ENCODE measurements around the gene FAM149A.
A peak's percentile ranks its signal among the peaks of the same experiment; 100 is the strongest.

FAM149A gene

DNA sequence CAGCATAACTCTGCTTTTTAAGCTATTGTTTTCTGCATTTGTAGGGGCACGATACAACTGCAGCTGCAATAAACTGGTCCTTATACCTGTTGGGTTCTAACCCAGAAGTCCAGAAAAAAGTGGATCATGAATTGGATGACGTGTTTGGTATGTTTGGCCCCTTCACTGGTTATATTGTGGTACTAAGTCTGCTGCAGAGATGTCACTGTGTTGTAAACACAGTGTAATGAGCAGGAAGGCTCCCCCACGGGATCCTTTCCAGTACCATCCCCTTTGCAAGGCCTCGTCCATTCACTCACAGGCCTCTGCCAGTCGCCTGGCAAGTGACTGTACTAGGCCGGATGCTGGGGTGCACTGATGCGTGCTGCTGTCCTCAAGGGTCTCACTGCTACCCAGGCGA, 100.7 kb downstream of the FAM149A start:
- TF ChIP-seq CSDC2 (CRISPR knock-in tag; IDR thresholded peaks at IDR 0.05) = no peak
- no peak for TF ChIP-seq OSR1 (CRISPR knock-in tag; IDR thresholded peaks at IDR 0.05)
- no peak for TF ChIP-seq TCF4 (CRISPR knock-in tag; IDR thresholded peaks at IDR 0.05; ENCODE audit: borderline replicate concordance)
- TF ChIP-seq ZFP30 (CRISPR knock-in tag; IDR thresholded peaks at IDR 0.05) = no peak
- TF ChIP-seq, protein P1, sequence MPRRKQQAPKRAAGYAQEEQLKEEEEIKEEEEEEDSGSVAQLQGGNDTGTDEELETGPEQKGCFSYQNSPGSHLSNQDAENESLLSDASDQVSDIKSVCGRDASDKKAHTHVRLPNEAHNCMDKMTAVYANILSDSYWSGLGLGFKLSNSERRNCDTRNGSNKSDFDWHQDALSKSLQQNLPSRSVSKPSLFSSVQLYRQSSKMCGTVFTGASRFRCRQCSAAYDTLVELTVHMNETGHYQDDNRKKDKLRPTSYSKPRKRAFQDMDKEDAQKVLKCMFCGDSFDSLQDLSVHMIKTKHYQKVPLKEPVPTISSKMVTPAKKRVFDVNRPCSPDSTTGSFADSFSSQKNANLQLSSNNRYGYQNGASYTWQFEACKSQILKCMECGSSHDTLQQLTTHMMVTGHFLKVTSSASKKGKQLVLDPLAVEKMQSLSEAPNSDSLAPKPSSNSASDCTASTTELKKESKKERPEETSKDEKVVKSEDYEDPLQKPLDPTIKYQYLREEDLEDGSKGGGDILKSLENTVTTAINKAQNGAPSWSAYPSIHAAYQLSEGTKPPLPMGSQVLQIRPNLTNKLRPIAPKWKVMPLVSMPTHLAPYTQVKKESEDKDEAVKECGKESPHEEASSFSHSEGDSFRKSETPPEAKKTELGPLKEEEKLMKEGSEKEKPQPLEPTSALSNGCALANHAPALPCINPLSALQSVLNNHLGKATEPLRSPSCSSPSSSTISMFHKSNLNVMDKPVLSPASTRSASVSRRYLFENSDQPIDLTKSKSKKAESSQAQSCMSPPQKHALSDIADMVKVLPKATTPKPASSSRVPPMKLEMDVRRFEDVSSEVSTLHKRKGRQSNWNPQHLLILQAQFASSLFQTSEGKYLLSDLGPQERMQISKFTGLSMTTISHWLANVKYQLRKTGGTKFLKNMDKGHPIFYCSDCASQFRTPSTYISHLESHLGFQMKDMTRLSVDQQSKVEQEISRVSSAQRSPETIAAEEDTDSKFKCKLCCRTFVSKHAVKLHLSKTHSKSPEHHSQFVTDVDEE (CRISPR knock-in tag; IDR thresholded peaks at IDR 0.05) = no peak
- TF ChIP-seq, protein P2, sequence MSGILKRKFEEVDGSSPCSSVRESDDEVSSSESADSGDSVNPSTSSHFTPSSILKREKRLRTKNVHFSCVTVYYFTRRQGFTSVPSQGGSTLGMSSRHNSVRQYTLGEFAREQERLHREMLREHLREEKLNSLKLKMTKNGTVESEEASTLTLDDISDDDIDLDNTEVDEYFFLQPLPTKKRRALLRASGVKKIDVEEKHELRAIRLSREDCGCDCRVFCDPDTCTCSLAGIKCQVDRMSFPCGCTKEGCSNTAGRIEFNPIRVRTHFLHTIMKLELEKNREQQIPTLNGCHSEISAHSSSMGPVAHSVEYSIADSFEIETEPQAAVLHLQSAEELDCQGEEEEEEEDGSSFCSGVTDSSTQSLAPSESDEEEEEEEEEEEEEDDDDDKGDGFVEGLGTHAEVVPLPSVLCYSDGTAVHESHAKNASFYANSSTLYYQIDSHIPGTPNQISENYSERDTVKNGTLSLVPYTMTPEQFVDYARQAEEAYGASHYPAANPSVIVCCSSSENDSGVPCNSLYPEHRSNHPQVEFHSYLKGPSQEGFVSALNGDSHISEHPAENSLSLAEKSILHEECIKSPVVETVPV (CRISPR knock-in tag; IDR thresholded peaks at IDR 0.05) = no peak
- TF ChIP-seq, protein P3, sequence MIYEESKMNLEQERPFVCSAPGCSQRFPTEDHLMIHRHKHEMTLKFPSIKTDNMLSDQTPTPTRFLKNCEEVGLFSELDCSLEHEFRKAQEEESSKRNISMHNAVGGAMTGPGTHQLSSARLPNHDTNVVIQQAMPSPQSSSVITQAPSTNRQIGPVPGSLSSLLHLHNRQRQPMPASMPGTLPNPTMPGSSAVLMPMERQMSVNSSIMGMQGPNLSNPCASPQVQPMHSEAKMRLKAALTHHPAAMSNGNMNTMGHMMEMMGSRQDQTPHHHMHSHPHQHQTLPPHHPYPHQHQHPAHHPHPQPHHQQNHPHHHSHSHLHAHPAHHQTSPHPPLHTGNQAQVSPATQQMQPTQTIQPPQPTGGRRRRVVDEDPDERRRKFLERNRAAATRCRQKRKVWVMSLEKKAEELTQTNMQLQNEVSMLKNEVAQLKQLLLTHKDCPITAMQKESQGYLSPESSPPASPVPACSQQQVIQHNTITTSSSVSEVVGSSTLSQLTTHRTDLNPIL (CRISPR knock-in tag; IDR thresholded peaks at IDR 0.05; ENCODE audit: low read depth) = no peak
- no peak for TF ChIP-seq ESRRG (CRISPR knock-in tag; IDR thresholded peaks at IDR 0.05)
- TF ChIP-seq ZNF70 (CRISPR knock-in tag; IDR thresholded peaks at IDR 0.05) = no peak
- ATAC-seq = no peak

DNA sequence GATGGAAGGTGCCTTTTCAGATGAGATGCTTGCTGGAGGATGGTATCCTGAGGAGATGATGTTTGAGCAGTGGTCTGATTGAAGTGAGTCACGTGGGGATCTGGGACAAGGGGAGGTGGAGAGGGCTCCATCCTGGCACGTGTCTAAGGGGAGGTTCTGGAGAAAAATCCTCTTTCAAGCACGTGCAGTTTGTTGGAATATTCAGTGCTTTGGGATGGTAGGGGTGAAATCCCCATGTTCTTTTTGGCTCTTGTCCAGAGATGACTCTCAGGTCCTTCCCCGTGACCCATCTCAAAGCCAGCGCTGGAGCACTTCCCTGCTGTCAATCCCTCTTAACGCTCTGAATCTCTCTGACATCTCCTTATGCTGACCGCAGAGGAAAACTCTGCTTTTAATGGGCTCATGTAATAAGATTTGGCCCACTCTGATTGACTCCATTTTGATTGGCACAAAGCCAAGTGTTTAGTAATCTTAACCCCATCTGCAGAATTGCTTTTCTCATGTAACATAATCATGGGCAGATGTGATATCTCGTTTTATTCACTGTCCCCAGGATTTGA, 112.0 kb downstream of the FAM149A start:
- TF ChIP-seq, protein P2 (CRISPR knock-in tag; IDR thresholded peaks at IDR 0.05) = 0 out of 2 replicates have a peak, but pooled peaks have one; percentile 65
- TF ChIP-seq, protein P3 (CRISPR knock-in tag; IDR thresholded peaks at IDR 0.05; ENCODE audit: low read depth) = 0 out of 2 replicates have a peak, but pooled peaks have one; percentile 27
- peak; percentile 12; the same call in 1 of the 2 replicates for TF ChIP-seq ZNF8 (CRISPR knock-in tag; IDR thresholded peaks at IDR 0.05)
- TF ChIP-seq GLIS3 (CRISPR knock-in tag; IDR thresholded peaks at IDR 0.05) = 0 out of 2 replicates have a peak, but pooled peaks have one; percentile 34
- TF ChIP-seq, protein P1 (CRISPR knock-in tag; IDR thresholded peaks at IDR 0.05) = peak; percentile 93
- peak; percentile 83 for TF ChIP-seq TCF4 (CRISPR knock-in tag; IDR thresholded peaks at IDR 0.05; ENCODE audit: borderline replicate concordance)
- no peak for TF ChIP-seq SNAI2 (CRISPR knock-in tag; IDR thresholded peaks at IDR 0.05)
- no peak for TF ChIP-seq BACH2 (CRISPR knock-in tag; IDR thresholded peaks at IDR 0.05; ENCODE audit: borderline replicate concordance)
- TF ChIP-seq ZNF70 (CRISPR knock-in tag; IDR thresholded peaks at IDR 0.05) = no peak
- TF ChIP-seq ESRRG (CRISPR knock-in tag; IDR thresholded peaks at IDR 0.05) = peak; percentile 31; the same call in 1 of the 2 replicates
- TF ChIP-seq ZFP30 (CRISPR knock-in tag; IDR thresholded peaks at IDR 0.05) = no peak
- TF ChIP-seq ISL1 (CRISPR knock-in tag; IDR thresholded peaks at IDR 0.05) = peak; percentile 80
- TF ChIP-seq CSDC2 (CRISPR knock-in tag; IDR thresholded peaks at IDR 0.05) = no peak
- ATAC-seq = peak; percentile 43; the same call in 1 of the 3 replicates

DNA sequence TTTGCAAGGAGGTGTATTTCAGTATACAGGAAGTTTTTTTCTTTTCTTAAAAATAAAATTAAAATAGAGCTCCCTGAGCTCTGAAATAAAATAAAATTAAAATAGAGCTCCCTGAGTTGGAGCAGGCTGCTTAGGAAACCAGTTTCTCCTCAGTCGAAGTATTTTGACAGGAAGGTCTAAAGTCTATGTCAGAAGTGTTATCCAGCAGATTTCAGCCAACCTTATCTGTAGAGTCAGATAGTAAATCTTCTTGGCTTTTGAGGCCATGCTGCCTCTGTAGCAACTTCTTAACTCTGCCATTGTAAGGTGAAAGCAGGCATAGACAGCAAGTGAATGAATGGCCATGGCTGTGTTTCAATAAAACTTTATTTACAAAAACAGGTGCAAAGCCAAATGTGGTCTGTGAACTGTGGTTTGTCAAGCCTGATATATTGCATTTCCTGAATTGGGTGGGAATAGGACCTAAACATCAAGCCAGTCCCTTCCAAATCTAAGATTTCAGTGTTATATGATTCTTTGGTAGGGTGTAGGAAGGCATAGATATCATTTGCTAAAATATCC, 113.3 kb downstream of the FAM149A start:
- ATAC-seq = no peak
- TF ChIP-seq, protein P4, sequence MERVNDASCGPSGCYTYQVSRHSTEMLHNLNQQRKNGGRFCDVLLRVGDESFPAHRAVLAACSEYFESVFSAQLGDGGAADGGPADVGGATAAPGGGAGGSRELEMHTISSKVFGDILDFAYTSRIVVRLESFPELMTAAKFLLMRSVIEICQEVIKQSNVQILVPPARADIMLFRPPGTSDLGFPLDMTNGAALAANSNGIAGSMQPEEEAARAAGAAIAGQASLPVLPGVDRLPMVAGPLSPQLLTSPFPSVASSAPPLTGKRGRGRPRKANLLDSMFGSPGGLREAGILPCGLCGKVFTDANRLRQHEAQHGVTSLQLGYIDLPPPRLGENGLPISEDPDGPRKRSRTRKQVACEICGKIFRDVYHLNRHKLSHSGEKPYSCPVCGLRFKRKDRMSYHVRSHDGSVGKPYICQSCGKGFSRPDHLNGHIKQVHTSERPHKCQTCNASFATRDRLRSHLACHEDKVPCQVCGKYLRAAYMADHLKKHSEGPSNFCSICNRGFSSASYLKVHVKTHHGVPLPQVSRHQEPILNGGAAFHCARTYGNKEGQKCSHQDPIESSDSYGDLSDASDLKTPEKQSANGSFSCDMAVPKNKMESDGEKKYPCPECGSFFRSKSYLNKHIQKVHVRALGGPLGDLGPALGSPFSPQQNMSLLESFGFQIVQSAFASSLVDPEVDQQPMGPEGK (CRISPR knock-in tag; IDR thresholded peaks at IDR 0.05; ENCODE audit: borderline replicate concordance) = no peak
- TF ChIP-seq, protein P1 (CRISPR knock-in tag; IDR thresholded peaks at IDR 0.05) = no peak
- TF ChIP-seq ESRRG (CRISPR knock-in tag; IDR thresholded peaks at IDR 0.05) (no peak), GLIS3 (CRISPR knock-in tag; IDR thresholded peaks at IDR 0.05) (no peak), OSR1 (CRISPR knock-in tag; IDR thresholded peaks at IDR 0.05) (no peak), ZFP30 (CRISPR knock-in tag; IDR thresholded peaks at IDR 0.05) (no peak), ZFP3 (CRISPR knock-in tag; IDR thresholded peaks at IDR 0.05) (no peak), PPARA (CRISPR knock-in tag; IDR thresholded peaks at IDR 0.05; ENCODE audit: borderline replicate concordance) (no peak), CSDC2 (CRISPR knock-in tag; IDR thresholded peaks at IDR 0.05) (no peak), ZNF70 (CRISPR knock-in tag; IDR thresholded peaks at IDR 0.05) (no peak), ZNF8 (CRISPR knock-in tag; IDR thresholded peaks at IDR 0.05) (no peak), SNAI2 (CRISPR knock-in tag; IDR thresholded peaks at IDR 0.05) (no peak)

Measured in SK-N-SH treated with all-trans-retinoic acid at 6 μM for 48 hours (cell line).